Measurements from ENCODE around the gene CTPS1. TPM values are rescaled to one million over a fixed set of nuclear protein-coding genes. Genes with fewer than 3 reads are reported as not detected.
A peak's percentile ranks its signal among the peaks of the same experiment; 100 is the strongest.

CTPS1 gene
- total and polyA plus RNA-seq, 2 of the 13 experiments (the other 11 are each of a cell fraction or from before 2014, with no cell fraction given): 9.6 to 42.8 TPM

GRCh38 chr1:40988280-40988679 lies 8.8 kb downstream of the CTPS1 start (continued):
- TF ChIP-seq ZNF513 (CRISPR knock-in tag; conservative IDR thresholded peaks at IDR 0.05): no peak
- no peak for TF ChIP-seq FOSL1 (CRISPR knock-in tag; IDR thresholded peaks at IDR 0.05; ENCODE audit: borderline replicate concordance)
- TF ChIP-seq NFKB2 (CRISPR knock-in tag; IDR thresholded peaks at IDR 0.05; ENCODE audit: borderline replicate concordance): no peak
- TF ChIP-seq, protein P1, sequence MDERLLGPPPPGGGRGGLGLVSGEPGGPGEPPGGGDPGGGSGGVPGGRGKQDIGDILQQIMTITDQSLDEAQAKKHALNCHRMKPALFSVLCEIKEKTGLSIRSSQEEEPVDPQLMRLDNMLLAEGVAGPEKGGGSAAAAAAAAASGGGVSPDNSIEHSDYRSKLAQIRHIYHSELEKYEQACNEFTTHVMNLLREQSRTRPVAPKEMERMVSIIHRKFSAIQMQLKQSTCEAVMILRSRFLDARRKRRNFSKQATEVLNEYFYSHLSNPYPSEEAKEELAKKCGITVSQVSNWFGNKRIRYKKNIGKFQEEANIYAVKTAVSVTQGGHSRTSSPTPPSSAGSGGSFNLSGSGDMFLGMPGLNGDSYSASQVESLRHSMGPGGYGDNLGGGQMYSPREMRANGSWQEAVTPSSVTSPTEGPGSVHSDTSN (CRISPR knock-in tag; IDR thresholded peaks at IDR 0.05): no peak
- TF ChIP-seq CREM (IDR thresholded peaks at IDR 0.05): no peak
- TF ChIP-seq CREM (CRISPR knock-in tag; IDR thresholded peaks at IDR 0.05): no peak
- TF ChIP-seq ZBTB3 (CRISPR knock-in tag; IDR thresholded peaks at IDR 0.05; ENCODE audit: borderline replicate concordance, low read depth): no peak
- no peak for TF ChIP-seq RXRA (CRISPR knock-in tag; IDR thresholded peaks at IDR 0.05)
- no peak for TF ChIP-seq POLR2G (IDR thresholded peaks at IDR 0.05; ENCODE audit: low read depth, low read length)
- no peak for TF ChIP-seq ISX (CRISPR knock-in tag; conservative IDR thresholded peaks at IDR 0.05)
- no peak for TF ChIP-seq ZSCAN29 (CRISPR knock-in tag; conservative IDR thresholded peaks at IDR 0.05)
- TF ChIP-seq ZFP62 (CRISPR knock-in tag; IDR thresholded peaks at IDR 0.05): no peak
- no peak for TF ChIP-seq SALL2 (CRISPR knock-in tag; IDR thresholded peaks at IDR 0.05)
- 0 out of 2 replicates have a peak, but pooled peaks have one; percentile 18 for TF ChIP-seq KAT8 (CRISPR knock-in tag; IDR thresholded peaks at IDR 0.05)
- no peak for TF ChIP-seq ZNF776 (CRISPR knock-in tag; IDR thresholded peaks at IDR 0.05)
- no peak for TF ChIP-seq MXD4 (CRISPR knock-in tag; IDR thresholded peaks at IDR 0.05)
- TF ChIP-seq, protein P2, sequence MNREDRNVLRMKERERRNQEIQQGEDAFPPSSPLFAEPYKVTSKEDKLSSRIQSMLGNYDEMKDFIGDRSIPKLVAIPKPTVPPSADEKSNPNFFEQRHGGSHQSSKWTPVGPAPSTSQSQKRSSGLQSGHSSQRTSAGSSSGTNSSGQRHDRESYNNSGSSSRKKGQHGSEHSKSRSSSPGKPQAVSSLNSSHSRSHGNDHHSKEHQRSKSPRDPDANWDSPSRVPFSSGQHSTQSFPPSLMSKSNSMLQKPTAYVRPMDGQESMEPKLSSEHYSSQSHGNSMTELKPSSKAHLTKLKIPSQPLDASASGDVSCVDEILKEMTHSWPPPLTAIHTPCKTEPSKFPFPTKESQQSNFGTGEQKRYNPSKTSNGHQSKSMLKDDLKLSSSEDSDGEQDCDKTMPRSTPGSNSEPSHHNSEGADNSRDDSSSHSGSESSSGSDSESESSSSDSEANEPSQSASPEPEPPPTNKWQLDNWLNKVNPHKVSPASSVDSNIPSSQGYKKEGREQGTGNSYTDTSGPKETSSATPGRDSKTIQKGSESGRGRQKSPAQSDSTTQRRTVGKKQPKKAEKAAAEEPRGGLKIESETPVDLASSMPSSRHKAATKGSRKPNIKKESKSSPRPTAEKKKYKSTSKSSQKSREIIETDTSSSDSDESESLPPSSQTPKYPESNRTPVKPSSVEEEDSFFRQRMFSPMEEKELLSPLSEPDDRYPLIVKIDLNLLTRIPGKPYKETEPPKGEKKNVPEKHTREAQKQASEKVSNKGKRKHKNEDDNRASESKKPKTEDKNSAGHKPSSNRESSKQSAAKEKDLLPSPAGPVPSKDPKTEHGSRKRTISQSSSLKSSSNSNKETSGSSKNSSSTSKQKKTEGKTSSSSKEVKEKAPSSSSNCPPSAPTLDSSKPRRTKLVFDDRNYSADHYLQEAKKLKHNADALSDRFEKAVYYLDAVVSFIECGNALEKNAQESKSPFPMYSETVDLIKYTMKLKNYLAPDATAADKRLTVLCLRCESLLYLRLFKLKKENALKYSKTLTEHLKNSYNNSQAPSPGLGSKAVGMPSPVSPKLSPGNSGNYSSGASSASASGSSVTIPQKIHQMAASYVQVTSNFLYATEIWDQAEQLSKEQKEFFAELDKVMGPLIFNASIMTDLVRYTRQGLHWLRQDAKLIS (CRISPR knock-in tag; IDR thresholded peaks at IDR 0.05): no peak
- TF ChIP-seq ZNF703 (CRISPR knock-in tag; IDR thresholded peaks at IDR 0.05; ENCODE audit: borderline replicate concordance): no peak
- TF ChIP-seq, protein P3, sequence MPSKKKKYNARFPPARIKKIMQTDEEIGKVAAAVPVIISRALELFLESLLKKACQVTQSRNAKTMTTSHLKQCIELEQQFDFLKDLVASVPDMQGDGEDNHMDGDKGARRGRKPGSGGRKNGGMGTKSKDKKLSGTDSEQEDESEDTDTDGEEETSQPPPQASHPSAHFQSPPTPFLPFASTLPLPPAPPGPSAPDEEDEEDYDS (CRISPR knock-in tag; IDR thresholded peaks at IDR 0.05): 0 out of 2 replicates have a peak, but pooled peaks have one; percentile 18
